Measurements from ENCODE around the gene WDR44.

Gene WDR44

DNA sequence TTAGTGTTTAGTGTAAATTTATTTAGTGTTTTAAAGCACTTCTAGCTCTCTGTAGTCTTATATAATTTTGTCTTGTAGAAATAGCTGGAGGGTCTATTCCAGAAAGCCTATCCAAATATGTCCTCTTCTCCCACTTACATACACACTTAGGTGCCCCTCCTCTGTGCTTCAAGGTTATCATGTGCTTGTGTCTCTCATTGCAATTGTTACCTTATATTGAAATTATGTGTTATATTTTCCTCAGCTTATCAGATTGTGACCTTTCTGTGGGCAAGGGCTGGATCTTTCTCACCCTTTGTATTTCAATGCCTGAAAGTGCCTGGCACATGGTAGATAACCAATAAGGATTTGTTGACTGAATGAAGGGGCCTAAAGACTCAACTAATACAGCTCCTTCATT is 18.4 kb downstream of the WDR44 start:
- TF ChIP-seq, protein P1, sequence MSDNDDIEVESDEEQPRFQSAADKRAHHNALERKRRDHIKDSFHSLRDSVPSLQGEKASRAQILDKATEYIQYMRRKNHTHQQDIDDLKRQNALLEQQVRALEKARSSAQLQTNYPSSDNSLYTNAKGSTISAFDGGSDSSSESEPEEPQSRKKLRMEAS (IDR thresholded peaks at IDR 0.05): no peak
- TF ChIP-seq TAF1 (IDR thresholded peaks at IDR 0.05; ENCODE audit: low read depth): no peak
- no peak for TF ChIP-seq TEAD4 (IDR thresholded peaks at IDR 0.05)
- TF ChIP-seq NFIC (IDR thresholded peaks at IDR 0.05): no peak
- TF ChIP-seq TCF12 (IDR thresholded peaks at IDR 0.05; ENCODE audit: low read depth): no peak
- no peak for TF ChIP-seq REST (IDR thresholded peaks at IDR 0.05; ENCODE audit: low read depth)
- no peak for TF ChIP-seq ZBTB7A (IDR thresholded peaks at IDR 0.05; ENCODE audit: low read depth)
- no peak for TF ChIP-seq USF1 (IDR thresholded peaks at IDR 0.05)
- TF ChIP-seq YY1 (IDR thresholded peaks at IDR 0.05; ENCODE audit: low read depth): no peak
- no peak for TF ChIP-seq FOXM1 (IDR thresholded peaks at IDR 0.05; ENCODE audit: borderline replicate concordance, low read depth)
- no peak for TF ChIP-seq EP300 (IDR thresholded peaks at IDR 0.05; ENCODE audit: borderline replicate concordance)
- TF ChIP-seq CREB1 (IDR thresholded peaks at IDR 0.05; ENCODE audit: low read depth): no peak
- no peak for TF ChIP-seq CEBPB (IDR thresholded peaks at IDR 0.05)
- no peak for TF ChIP-seq RAD21 (IDR thresholded peaks at IDR 0.05; ENCODE audit: low read depth)
- TF ChIP-seq EGR1 (IDR thresholded peaks at IDR 0.05): no peak

GRCh38 chrX:118367338-118367737 is 21.4 kb downstream of the WDR44 start:
- no peak for TF ChIP-seq EGR1 (IDR thresholded peaks at IDR 0.05)
- TF ChIP-seq TCF12 (IDR thresholded peaks at IDR 0.05; ENCODE audit: low read depth): no peak
- TF ChIP-seq CREB1 (IDR thresholded peaks at IDR 0.05; ENCODE audit: low read depth): no peak
- TF ChIP-seq CEBPB (IDR thresholded peaks at IDR 0.05): no peak
- TF ChIP-seq REST (IDR thresholded peaks at IDR 0.05; ENCODE audit: low read depth): no peak
- TF ChIP-seq, protein P1 (IDR thresholded peaks at IDR 0.05): no peak
- no peak for TF ChIP-seq YY1 (IDR thresholded peaks at IDR 0.05; ENCODE audit: low read depth)
- no peak for TF ChIP-seq RAD21 (IDR thresholded peaks at IDR 0.05; ENCODE audit: low read depth)
- TF ChIP-seq FOXM1 (IDR thresholded peaks at IDR 0.05; ENCODE audit: borderline replicate concordance, low read depth): no peak
- no peak for TF ChIP-seq TEAD4 (IDR thresholded peaks at IDR 0.05)

GRCh38 chrX:118368398-118368797 is 22.5 kb downstream of the WDR44 start:
- TF ChIP-seq CEBPB (IDR thresholded peaks at IDR 0.05) (no peak), TCF12 (IDR thresholded peaks at IDR 0.05; ENCODE audit: low read depth) (no peak), EGR1 (IDR thresholded peaks at IDR 0.05) (no peak)

DNA sequence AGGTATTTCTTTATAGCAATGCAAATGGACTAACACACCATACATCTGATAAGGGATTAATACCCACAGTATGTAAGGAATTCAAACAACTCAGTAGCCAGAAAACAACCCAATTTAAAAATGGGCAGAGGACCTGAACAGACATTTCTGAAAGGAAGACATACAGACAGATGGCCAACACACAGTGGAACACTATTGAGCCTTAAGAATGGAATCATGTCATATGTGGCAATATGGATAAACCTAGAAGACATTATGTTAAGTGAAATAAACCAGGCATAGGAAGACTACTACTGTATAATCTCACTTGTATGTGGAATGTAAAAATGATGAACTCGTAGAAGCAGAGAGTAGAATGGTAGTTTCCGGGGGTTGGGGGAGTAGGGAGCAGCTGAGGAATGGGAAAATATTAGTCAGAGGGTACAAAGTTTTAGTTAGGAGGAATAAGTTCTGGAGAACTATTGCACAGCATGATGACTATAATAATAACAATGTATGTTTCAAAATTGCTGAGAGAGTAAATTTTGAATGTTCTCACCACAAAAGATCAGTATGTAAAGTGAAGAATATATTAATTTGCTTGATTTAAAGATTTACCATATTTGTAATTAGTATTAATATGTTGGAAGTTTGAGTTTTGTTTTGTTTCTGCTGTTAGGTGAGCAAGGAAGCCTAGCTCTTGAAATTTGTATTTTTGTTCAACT is 25.2 kb downstream of the WDR44 start:
- TF ChIP-seq USF1 (IDR thresholded peaks at IDR 0.05) (no peak), EP300 (IDR thresholded peaks at IDR 0.05; ENCODE audit: borderline replicate concordance) (no peak), REST (IDR thresholded peaks at IDR 0.05; ENCODE audit: low read depth) (no peak)

- TF ChIP-seq USF1 (IDR thresholded peaks at IDR 0.05): no peak
- TF ChIP-seq RAD21 (IDR thresholded peaks at IDR 0.05; ENCODE audit: low read depth): no peak
- no peak for TF ChIP-seq YY1 (IDR thresholded peaks at IDR 0.05; ENCODE audit: low read depth)
- TF ChIP-seq CREB1 (IDR thresholded peaks at IDR 0.05; ENCODE audit: low read depth): no peak
- TF ChIP-seq, protein P1 (IDR thresholded peaks at IDR 0.05): no peak
Observed at GRCh38 chrX:118373538-118373937, 27.6 kb downstream of the WDR44 start.

Measured in Ishikawa (cell line).